Gastrocnemius medialis (tissue), 4 donors: Measurements from ENCODE around the gene DBN1.

ENCODE experiments used
- POLR2A ChIP-seq, 2 donors: fragments of 450-650 bp; IDR thresholded peaks; one replicate each; pipeline ENCODE4 v1.6.1; 2017; ENCODE audit warnings: antibody characterized with exemption in 2 of 2, mild to moderate bottlenecking in 2 of 2, moderate library complexity in 2 of 2
- TF ChIP-seq, protein P1 (sequence below), 5 experiments: fragments of 450-650 bp in 3 of 5; fragments of 200-600 bp in 2 of 5; sonication (generic) in 2 of 5; IDR thresholded peaks in 4 of 5; conservative IDR thresholded peaks in 1 of 5; 1 replicate in 4 of 5; 2 replicates in 1 of 5; pipeline ENCODE4 v1.5.1; 2016 to 2019; ENCODE audit warnings: antibody characterized with exemption in 5 of 5, mild to moderate bottlenecking in 3 of 5, moderate library complexity in 3 of 5

- TF ChIP-seq, protein P1, sequence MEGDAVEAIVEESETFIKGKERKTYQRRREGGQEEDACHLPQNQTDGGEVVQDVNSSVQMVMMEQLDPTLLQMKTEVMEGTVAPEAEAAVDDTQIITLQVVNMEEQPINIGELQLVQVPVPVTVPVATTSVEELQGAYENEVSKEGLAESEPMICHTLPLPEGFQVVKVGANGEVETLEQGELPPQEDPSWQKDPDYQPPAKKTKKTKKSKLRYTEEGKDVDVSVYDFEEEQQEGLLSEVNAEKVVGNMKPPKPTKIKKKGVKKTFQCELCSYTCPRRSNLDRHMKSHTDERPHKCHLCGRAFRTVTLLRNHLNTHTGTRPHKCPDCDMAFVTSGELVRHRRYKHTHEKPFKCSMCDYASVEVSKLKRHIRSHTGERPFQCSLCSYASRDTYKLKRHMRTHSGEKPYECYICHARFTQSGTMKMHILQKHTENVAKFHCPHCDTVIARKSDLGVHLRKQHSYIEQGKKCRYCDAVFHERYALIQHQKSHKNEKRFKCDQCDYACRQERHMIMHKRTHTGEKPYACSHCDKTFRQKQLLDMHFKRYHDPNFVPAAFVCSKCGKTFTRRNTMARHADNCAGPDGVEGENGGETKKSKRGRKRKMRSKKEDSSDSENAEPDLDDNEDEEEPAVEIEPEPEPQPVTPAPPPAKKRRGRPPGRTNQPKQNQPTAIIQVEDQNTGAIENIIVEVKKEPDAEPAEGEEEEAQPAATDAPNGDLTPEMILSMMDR (IDR thresholded peaks at IDR 0.05 in 4 of 5, conservative IDR thresholded peaks at IDR 0.05 in 1 of 5), result no peak
- no peak for TF ChIP-seq POLR2A (IDR thresholded peaks at IDR 0.05)
Measured at GRCh38 chr5:177474846-177475562, 1.6 kb upstream of the DBN1 start.
